Measurements from ENCODE around the gene INSRR.

Gene INSRR

GRCh38 chr1:156801409-156802121, 57.4 kb downstream of the INSRR start:
- Histone ChIP-seq H3K9ac (ENCODE audit: low read length) (no peak overlapping the region), H3K36me3 (ENCODE audit: control insufficient read depth, insufficient read depth, low read length) (peaks cover 17% of the 10 kb centered on the region), H3K4me1 (ENCODE audit: control insufficient read depth, insufficient read depth, low read length) (peaks cover 7% of the 10 kb centered on the region), H3K27me3 (ENCODE audit: control insufficient read depth, insufficient read depth, low read length) (no peaks in the 10 kb centered on the region), H3K27ac (ENCODE audit: low read depth, low read length) (no peak overlapping the region), H3K4me3 (ENCODE audit: low read length) (no peak overlapping the region)

GRCh38 chr1:156797212-156797871, 61.6 kb downstream of the INSRR start:
- H3K4me1 ChIP-seq (ENCODE audit: control insufficient read depth, insufficient read depth, low read length), result no peaks in the 10 kb centered on the region
- H3K9ac ChIP-seq (ENCODE audit: low read length), result no peak overlapping the region
- H3K27ac ChIP-seq (ENCODE audit: low read depth, low read length), result no peak overlapping the region
- H3K27me3 ChIP-seq (ENCODE audit: control insufficient read depth, insufficient read depth, low read length), result no peaks in the 10 kb centered on the region
- no peak overlapping the region for H3K4me3 ChIP-seq (ENCODE audit: low read length)
- H3K36me3 ChIP-seq (ENCODE audit: control insufficient read depth, insufficient read depth, low read length), result peaks cover 38% of the 10 kb centered on the region

DNA sequence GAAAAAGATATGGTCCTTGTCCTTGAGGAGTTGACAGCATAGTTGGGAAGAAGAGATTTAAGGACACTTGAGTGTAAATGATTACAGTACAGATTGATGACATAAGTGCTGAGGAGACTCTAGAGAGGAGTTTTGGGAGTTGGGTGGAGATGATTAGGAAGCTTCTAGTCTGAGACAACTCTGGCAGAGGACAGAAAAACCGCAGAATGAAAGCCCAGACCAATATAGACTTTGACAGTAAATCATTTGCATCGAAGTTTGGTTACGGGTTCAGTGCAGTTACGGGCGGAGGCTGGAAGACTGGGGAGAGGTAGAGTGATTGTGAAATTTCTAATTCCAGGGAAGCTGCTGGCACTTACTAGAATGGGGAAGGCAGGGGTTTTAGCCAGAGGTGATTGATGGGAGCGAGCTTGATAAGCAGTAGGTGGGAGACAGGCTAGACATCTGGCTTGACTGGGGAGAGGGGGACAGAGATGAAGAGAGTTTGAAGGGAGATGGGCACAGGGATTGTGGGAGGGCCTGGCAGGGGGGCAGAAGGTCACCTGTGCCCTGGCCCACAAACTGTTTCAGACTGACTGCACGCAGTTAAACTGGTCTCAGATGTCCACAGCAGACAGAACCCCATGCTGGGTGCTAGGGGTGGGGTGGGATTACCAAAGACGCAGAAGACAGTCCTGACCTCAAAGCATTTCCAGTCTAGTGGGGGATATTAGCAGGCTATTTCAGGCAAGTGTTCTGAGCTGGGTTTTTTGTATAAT, 62.4 kb downstream of the INSRR start:
- Histone ChIP-seq H3K36me3 (ENCODE audit: control insufficient read depth, insufficient read depth, low read length) (peaks cover 43% of the 10 kb centered on the region), H3K4me1 (ENCODE audit: control insufficient read depth, insufficient read depth, low read length) (no peaks in the 10 kb centered on the region), H3K9ac (ENCODE audit: low read length) (no peak overlapping the region), H3K27me3 (ENCODE audit: control insufficient read depth, insufficient read depth, low read length) (no peaks in the 10 kb centered on the region), H3K27ac (ENCODE audit: low read depth, low read length) (no peak overlapping the region), H3K4me3 (ENCODE audit: low read length) (no peak overlapping the region)

- Histone ChIP-seq H3K4me1 (ENCODE audit: control insufficient read depth, insufficient read depth, low read length) (no peaks in the 10 kb centered on the region), H3K9ac (ENCODE audit: low read length) (no peak overlapping the region), H3K4me3 (ENCODE audit: low read length) (no peak overlapping the region), H3K27ac (ENCODE audit: low read depth, low read length) (no peak overlapping the region), H3K27me3 (ENCODE audit: control insufficient read depth, insufficient read depth, low read length) (no peaks in the 10 kb centered on the region), H3K36me3 (ENCODE audit: control insufficient read depth, insufficient read depth, low read length) (peaks cover 47% of the 10 kb centered on the region)
Measured at GRCh38 chr1:156795787-156796186, 63.1 kb downstream of the INSRR start.

GRCh38 chr1:156795374-156795733, 63.6 kb downstream of the INSRR start:
- no peaks in the 10 kb centered on the region for H3K27me3 ChIP-seq (ENCODE audit: control insufficient read depth, insufficient read depth, low read length)
- H3K36me3 ChIP-seq (ENCODE audit: control insufficient read depth, insufficient read depth, low read length), result peaks cover 44% of the 10 kb centered on the region
- H3K9ac ChIP-seq (ENCODE audit: low read length), result no peak overlapping the region
- no peak overlapping the region for H3K27ac ChIP-seq (ENCODE audit: low read depth, low read length)
- no peak overlapping the region for H3K4me3 ChIP-seq (ENCODE audit: low read length)
- H3K4me1 ChIP-seq (ENCODE audit: control insufficient read depth, insufficient read depth, low read length), result no peaks in the 10 kb centered on the region

DNA sequence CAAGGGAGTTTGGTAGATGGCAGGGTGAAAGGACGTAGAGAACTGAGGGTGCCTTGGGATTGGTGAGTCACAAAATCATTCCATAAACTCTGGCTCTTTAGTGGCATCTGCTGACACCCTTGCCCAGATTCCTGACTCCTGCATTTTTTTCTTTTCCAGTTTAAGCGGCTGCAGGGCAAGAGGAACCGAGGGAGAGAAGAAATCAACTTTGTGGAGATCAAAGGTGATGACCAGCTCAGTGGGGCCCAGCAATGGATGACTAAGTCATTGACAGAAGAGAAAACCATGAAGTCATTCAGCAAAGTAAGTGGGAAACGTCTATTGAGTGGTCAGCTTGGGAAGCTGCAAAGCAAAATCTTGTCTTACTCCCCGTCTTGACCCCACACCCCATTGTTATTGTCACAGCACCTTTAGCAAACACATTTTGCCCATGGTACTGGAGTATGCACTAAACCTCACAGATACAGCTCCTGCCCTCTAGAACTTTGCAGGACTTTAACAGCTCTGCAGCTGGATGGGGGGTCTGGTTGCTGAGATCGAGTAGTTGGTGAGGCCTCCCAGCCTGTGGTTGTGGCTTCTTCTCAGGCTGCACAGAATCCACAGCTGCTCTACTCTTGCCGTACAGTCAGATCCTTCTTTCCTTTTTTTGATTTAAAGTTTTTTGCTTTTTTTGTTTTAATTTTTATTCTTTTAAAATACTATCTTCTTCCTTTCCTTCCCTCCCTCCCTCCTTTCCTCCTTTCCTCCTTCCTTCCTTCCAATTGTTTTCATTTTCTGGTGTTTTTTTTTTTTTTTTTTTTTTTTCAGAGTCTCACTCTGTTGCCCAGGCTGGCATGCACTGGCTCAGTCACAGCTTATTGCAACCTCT, 64.2 kb downstream of the INSRR start:
- H3K27ac ChIP-seq (ENCODE audit: low read depth, low read length), result no peak overlapping the region
- no peak overlapping the region for H3K9ac ChIP-seq (ENCODE audit: low read length)
- H3K36me3 ChIP-seq (ENCODE audit: control insufficient read depth, insufficient read depth, low read length), result peaks cover 40% of the 10 kb centered on the region

More for the DNA sequence above, 64.2 kb downstream of the INSRR start:
- no peak overlapping the region for H3K4me3 ChIP-seq (ENCODE audit: low read length)
- H3K27me3 ChIP-seq (ENCODE audit: control insufficient read depth, insufficient read depth, low read length), result no peaks in the 10 kb centered on the region
- no peaks in the 10 kb centered on the region for H3K4me1 ChIP-seq (ENCODE audit: control insufficient read depth, insufficient read depth, low read length)

Measured in rectal smooth muscle tissue (tissue), 1 donor.